ENCODE data around the gene UGT8. TPM values are rescaled to one million over a fixed set of nuclear protein-coding genes. Genes with fewer than 3 reads are reported as not detected.

Gene UGT8
- total RNA-seq, 1 experiment from 2014 or later: 3.7 TPM

DNA sequence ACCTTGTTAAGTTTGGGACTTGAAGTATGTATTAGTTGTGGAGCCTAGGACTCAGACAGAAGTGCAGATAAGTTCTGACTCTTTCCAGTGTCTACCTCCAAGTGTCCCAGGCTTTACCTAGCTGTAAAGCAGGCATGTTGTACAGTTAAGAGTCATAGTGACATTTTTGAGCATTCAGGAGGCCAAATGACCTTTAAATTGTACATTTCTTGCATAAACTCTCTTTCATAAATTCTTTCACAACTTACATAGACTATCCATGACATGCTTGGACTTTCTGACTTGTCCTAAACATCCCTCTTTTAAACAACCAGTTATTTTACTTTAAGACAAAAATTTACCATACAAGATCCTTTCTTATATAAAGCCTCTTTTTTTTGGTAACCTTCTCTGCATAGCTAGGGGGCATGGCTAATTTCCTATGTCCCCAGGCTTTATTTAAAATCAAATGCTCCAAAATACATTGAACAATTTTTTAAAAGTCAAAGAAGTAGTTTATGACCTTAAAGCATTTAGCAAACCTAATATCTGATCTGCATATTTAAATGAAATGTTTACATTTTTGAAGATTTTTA lies 40.1 kb upstream of the UGT8 start:
- intact Hi-C loops (cut with micrococcal nuclease; ENCODE audit: unreplicated experiment): no loop called here
- Histone ChIP-seq H3F3A (ENCODE audit: insufficient read depth, low read depth) (no peaks in the 10 kb centered on the region), H3K79me2 (ENCODE audit: low read depth) (no peaks in the 10 kb centered on the region), H3K27ac (no peak overlapping the region), H4K20me1 (ENCODE audit: insufficient read depth) (no peaks in the 10 kb centered on the region), H3K4me1 (replicated peaks; ENCODE audit: insufficient read depth) (no peaks in the 10 kb centered on the region), H3K4me2 (no peak overlapping the region), H3K36me3 (ENCODE audit: low read depth) (no peaks in the 10 kb centered on the region), H3K9me2 (ENCODE audit: insufficient read depth) (no peaks in the 10 kb centered on the region), H3K27me3 (ENCODE audit: insufficient read depth, low read depth) (no peaks in the 10 kb centered on the region), H3K4me3 (no peak overlapping the region), H2AFZ (no peak overlapping the region), H3K9me3 (ENCODE audit: insufficient read depth, low read depth) (no peaks in the 10 kb centered on the region)
- DNase-seq: no peak
- TF ChIP-seq, protein P1, sequence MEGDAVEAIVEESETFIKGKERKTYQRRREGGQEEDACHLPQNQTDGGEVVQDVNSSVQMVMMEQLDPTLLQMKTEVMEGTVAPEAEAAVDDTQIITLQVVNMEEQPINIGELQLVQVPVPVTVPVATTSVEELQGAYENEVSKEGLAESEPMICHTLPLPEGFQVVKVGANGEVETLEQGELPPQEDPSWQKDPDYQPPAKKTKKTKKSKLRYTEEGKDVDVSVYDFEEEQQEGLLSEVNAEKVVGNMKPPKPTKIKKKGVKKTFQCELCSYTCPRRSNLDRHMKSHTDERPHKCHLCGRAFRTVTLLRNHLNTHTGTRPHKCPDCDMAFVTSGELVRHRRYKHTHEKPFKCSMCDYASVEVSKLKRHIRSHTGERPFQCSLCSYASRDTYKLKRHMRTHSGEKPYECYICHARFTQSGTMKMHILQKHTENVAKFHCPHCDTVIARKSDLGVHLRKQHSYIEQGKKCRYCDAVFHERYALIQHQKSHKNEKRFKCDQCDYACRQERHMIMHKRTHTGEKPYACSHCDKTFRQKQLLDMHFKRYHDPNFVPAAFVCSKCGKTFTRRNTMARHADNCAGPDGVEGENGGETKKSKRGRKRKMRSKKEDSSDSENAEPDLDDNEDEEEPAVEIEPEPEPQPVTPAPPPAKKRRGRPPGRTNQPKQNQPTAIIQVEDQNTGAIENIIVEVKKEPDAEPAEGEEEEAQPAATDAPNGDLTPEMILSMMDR (conservative IDR thresholded peaks at IDR 0.05): no peak
- no peak for TF ChIP-seq EZH2 (IDR thresholded peaks at IDR 0.05; ENCODE audit: low read depth)
- ChIA-PET POLR2A (ENCODE audit: unreplicated experiment) (no interaction called here), CTCF (no interaction called here)
- no TSS peak for BruUV-seq (replicated peaks)

DNA sequence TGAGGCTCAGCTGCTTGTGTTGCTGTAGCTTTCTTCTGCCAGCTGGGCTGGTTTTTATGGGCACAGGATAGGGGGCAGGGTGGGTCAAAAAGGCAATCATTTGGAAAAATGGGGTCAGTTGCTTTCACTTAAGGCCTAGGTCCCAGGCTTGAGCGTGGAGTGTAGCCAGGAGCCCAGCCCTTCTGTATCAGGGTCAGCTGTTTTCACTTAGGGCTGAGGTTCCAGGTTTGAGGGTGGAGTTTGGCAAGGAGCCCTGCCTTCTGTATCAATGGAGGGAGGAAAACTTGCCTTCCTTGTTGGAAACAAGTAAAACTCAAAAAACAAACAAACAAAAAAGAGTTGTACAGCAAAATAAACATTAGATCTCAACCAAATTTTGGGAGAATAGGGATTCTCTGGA lies 37.0 kb upstream of the UGT8 start:
- intact Hi-C loops (cut with micrococcal nuclease; ENCODE audit: unreplicated experiment): no loop called here
- TF ChIP-seq, protein P1 (conservative IDR thresholded peaks at IDR 0.05): no peak
- no peak for TF ChIP-seq EZH2 (IDR thresholded peaks at IDR 0.05; ENCODE audit: low read depth)
- no peak for DNase-seq
- Histone ChIP-seq H3K36me3 (ENCODE audit: low read depth) (no peaks in the 10 kb centered on the region), H3K27me3 (ENCODE audit: insufficient read depth, low read depth) (no peaks in the 10 kb centered on the region), H2AFZ (no peak overlapping the region), H3K4me1 (replicated peaks; ENCODE audit: insufficient read depth) (no peaks in the 10 kb centered on the region), H3K9me3 (ENCODE audit: insufficient read depth, low read depth) (no peaks in the 10 kb centered on the region), H3K4me3 (no peak overlapping the region), H3K4me2 (no peak overlapping the region), H3K79me2 (ENCODE audit: low read depth) (no peaks in the 10 kb centered on the region), H3K9me2 (ENCODE audit: insufficient read depth) (no peaks in the 10 kb centered on the region), H3K27ac (no peak overlapping the region), H4K20me1 (ENCODE audit: insufficient read depth) (no peaks in the 10 kb centered on the region), H3F3A (ENCODE audit: insufficient read depth, low read depth) (no peaks in the 10 kb centered on the region)
- CTCF ChIA-PET: no interaction called here
- POLR2A ChIA-PET (ENCODE audit: unreplicated experiment): interaction anchor here (0.6 kb wide), 1 partner anchor 71 kb away, joined by 5 read pairs; no protein-coding TSS in a partner anchor
- no TSS peak for BruUV-seq (replicated peaks)

DNA sequence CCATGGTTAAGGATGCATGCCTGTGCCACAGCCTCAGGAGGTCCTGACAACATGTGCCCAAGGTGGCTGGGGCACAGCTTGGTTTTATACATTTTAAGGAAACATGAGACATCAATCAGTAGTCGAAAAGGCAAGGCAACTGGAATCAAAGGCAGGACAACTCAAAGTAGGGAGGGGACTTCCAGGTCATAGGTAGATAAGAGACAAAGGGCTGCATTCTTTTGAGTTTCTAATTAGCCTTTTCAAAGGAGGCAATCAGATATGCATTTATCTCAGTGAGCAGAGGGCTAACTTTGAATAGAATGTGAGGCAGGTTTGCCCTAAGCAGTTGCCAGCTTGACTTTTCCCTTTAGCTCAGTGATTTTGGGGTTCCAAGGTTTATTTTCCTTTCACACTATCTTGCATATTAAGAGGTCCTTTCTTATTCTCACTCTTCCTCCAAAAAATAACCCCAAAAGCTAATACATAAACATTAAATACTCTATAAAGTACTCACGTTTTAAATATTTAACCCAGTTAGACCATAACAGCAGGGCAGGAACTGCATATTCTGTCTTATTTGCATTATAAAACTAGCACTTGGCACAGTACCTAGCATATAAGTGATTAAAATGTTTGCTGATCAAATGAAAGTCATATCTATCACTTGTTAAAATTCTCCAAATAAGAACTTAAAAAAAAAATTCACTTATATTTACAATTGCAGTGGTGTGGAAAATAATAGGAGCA lies 36.3 kb upstream of the UGT8 start:
- H2AFZ ChIP-seq: no peak overlapping the region
- H3K9me2 ChIP-seq (ENCODE audit: insufficient read depth): no peaks in the 10 kb centered on the region
- CTCF ChIA-PET: no interaction called here
- no peak overlapping the region for H3K27ac ChIP-seq
- no peaks in the 10 kb centered on the region for H4K20me1 ChIP-seq (ENCODE audit: insufficient read depth)
- H3K27me3 ChIP-seq (ENCODE audit: insufficient read depth, low read depth): no peaks in the 10 kb centered on the region
- BruUV-seq (replicated peaks): no TSS peak
- no peaks in the 10 kb centered on the region for H3F3A ChIP-seq (ENCODE audit: insufficient read depth, low read depth)
- DNase-seq: no peak
- H3K79me2 ChIP-seq (ENCODE audit: low read depth): no peaks in the 10 kb centered on the region
- H3K9me3 ChIP-seq (ENCODE audit: insufficient read depth, low read depth): no peaks in the 10 kb centered on the region
- intact Hi-C loops (cut with micrococcal nuclease; ENCODE audit: unreplicated experiment): no loop called here
- no peaks in the 10 kb centered on the region for H3K36me3 ChIP-seq (ENCODE audit: low read depth)
- POLR2A ChIA-PET (ENCODE audit: unreplicated experiment): no interaction called here
- H3K4me3 ChIP-seq: no peak overlapping the region
- no peak overlapping the region for H3K4me2 ChIP-seq
- no peak for TF ChIP-seq EZH2 (IDR thresholded peaks at IDR 0.05; ENCODE audit: low read depth)
- TF ChIP-seq, protein P1 (conservative IDR thresholded peaks at IDR 0.05): no peak
- H3K4me1 ChIP-seq (replicated peaks; ENCODE audit: insufficient read depth): no peaks in the 10 kb centered on the region
